Measurements from ENCODE around the gene MYH6.
"Not testable (repeated sequence)": the region's sequence is repeated elsewhere in the genome, so short reads cannot be mapped to it uniquely, and the experiment has no call there.

Gene MYH6

DNA sequence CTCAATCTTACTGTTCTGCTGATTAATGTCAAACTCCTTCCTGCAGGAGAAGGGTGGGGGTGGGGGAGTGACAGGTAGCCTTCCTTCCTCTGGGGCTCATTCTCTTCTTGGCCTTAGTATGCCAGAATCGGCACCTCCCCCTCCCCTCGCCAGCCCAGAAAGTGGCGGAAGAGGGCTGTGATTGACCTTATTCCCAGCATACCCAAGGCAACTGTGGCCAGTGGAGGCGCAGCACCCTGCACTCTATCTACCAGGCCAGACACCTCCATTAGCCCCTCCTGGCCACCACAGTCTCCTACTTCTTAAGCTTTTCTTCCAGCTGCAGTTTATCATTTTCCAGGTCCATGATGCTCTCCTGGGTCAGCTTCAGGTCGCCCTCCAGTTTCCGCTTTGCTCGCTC lies 15.5 kb downstream of the MYH6 start:
- DNase-seq, result no peak

DNA sequence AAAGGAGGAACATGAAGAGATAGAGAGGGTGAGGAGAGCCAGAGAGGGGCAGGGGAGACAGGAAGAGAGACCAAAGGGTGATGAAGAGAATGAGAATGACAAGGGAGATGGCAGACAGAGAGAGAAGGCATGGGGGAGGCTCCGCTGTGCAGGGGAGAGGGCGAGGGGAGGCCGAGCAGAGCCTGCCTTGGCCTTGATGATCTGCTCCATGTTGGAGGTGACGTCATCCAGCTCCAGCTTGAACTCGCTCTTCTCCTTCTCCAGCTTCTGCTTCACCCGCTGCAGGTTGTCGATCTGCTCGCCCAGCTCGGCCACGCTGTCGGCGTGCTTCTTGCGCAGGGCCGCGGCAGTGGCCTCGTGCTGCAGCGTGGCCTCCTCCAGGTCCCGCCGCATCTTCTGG lies 18.2 kb downstream of the MYH6 start:
- not testable (repeated sequence) for DNase-seq

DNA sequence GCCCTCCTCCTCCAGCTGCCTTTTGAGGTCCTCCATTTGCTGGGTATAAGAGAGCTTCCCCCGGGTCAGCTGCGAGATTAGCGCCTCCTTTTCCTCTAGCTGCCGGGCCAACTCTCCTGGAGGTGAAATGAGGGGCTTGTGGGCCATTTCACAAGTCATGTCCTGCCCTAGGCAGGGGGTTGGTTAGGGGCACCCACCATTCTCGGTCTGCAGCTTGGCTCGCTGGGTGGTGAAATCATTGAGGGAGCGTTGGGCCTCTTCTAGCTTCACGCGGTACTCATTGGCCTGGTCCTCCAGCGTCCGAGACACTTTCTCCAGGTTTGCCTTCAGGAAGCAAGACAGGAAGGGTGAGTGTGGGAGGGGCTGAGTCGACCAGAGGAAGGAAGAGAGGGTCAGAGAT lies 18.7 kb downstream of the MYH6 start:
- DNase-seq, result no peak

DNA sequence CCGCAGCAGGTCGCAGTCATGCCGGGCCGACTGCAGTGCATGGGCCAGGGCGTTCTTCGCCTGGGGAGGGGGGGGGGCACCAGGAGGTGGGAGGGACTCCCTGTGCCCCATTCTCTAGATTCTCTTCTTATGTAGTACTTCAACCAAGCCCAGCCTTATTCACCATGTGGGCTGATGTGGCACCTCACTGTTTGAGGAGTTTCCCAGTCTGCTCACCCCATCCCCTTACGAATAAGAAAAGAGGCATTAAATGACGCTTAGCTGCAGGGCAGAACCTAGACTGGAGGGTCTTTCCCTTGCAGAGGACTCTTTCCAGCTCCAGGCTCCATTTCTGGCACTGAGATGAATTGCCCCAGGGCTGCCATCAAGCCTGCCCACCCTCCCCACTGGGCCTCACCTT lies 19.1 kb downstream of the MYH6 start:
- no peak for DNase-seq

DNA sequence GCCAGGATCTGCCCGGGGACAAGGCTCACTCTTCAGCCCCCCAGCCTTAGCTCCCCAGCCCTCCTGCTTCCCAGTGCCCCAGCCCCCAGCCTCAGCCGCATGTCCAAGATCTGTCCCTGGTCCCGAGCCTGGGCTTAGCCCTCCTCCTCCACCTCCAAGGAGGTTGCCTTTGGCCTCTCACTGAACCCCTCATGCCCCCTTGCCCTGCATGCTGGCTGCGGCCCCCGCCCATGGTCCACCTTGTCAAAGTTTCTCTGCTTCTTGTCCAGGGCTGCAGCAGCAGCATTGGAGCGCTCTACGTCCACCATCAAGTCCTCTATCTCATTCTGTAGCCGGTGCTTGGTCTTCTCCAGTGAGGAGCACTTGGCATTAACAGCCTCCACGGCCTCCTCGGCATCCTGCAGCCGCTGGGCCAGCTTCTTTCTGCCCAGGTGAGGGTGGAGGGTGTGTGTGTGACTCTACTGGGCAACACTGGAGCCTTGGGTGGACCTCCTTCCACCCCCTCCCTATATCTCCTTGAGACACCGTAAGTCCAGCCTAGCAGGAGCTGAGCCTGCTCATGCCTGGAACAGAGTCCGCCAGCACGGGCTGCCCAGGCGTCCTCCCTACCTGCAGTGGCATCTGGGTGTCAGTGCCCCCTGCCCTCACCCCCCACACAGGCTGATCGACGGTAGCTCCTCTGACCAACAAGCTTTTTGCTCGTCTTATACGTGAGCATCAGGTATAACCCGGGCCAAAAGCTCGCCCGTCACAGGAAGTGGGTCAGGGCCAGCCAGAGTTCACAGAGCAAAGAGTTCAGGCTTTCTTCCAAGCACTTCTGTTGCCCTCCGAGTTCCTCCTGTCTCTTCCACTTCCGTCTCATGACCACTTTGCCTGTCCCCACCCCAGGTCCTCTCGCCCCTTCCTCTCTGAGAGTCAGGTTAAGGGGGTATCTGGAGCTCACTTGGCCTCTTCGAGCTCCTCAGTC lies 19.9 kb downstream of the MYH6 start:
- DNase-seq, result no peak

DNA sequence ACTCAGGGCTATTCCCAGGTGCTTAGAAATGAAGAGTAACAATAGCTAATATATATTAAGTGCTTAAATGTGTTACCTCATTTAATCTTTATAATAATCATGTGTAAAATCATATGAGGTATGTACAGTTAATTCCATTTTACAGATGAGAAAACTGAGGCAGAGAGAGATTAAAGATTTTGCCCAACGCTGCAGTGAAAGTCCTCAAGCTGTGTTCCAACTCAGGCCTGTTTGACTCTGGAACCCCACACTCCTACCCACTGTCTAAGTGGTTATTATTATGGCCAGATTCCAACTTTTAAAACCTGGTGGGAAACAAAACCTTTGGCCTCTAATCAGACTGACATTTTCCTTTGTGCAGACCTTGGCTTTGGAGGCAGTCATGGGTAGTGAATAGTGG lies 21.1 kb downstream of the MYH6 start:
- no peak for DNase-seq

DNA sequence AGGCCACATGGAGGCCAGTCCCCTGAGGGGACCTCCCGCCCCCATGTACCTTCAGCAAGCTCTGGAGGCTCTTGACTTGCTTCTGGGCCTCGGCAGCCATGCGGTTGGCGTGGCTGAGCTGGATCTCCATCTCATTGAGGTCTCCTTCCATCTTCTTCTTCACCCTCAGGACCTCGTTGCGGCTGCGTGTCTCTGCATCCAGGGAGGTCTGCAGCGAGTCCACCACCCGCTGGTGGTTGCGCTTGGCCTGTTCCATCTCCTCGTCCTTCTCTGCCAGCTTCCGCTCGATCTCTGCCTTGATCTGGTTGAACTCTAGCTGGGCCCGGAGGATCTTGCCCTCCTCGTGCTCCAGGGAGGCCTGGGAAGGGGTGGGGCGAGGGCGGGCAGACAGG lies 21.8 kb downstream of the MYH6 start:
- DNase-seq, result not testable (repeated sequence)

DNA sequence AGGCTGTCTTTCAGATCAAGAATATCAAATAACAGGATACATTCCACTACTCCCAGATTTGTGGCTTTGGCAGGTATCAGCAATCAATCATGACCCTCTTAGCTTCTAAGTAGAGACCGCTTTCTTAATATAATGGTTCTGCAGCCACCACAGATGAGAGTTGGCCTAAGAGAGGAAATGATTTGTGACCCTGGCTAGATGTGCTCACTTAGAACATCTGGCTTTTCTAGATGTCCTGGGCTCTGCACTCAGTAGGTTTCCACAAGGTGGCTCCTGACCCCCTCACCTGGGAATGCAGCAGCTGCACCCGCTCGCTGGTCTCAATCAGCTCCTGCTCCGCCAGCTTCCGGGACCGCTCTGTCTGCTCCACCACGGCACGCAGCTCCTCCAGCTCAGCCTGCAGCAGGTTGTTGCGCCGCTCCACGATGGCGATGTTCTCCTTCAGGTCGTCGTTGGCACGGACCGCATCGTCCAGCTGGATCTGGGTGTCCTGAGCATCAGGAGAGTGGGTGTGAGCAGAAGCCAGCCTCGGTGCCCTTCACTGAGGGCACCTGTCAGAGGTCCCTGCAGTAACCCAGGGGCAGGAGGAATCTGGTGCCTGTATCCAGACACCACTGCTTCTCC lies 22.3 kb downstream of the MYH6 start:
- DNase-seq, result no peak

DNA sequence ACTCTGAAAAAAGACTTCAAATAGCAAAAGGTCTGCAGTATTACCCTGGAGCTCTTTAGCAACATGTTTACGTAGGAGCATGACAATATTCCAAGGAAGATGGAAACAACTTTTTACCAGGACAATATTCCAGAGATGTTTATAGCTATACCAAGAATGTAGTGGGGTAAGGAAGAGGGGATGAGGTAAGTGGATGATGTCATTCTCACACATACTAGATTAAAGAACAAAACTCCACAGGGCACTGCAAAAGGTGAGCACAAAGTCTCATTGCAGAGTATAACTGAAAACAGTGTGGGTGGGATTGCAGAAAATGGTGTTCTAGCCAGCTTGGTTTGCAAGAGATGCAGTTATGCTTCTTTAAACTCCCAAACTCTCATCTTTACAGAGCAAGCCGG lies 22.8 kb downstream of the MYH6 start:
- DNase-seq, result no peak

DNA sequence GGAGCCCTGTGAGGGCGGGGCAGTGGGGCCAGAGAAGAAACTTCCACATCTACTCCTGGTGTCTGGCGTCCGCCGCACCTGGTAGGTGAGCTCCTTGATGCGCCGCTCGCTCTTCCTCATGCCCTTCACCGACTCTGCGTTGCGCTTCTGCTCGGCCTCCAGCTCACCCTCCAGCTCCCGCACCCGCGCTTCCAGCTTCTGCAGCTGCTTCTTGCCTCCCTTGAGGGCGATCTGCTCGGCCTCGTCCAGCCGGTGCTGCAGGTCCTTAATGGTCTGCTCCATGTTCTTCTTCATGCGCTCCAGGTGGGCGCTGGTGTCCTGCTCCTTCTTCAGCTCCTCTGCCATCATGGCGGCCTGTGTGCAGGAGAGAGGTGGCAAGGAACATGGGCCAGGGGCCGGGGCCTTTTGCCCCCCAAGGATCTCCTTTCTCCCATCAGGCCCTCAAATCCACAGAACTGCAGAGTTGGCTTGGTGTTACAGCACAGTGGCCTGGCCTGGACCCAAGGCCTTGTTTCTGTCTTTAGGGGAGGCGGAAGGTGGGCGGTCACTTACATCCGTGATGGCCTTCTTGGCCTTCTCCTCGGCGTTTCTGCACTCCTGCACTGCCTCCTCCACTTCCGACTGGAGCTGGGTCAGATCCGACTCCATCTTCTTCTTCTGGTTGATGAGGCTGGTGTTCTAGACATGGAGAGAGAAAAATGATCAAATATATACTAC lies 23.6 kb downstream of the MYH6 start:
- DNase-seq, result no peak

DNA sequence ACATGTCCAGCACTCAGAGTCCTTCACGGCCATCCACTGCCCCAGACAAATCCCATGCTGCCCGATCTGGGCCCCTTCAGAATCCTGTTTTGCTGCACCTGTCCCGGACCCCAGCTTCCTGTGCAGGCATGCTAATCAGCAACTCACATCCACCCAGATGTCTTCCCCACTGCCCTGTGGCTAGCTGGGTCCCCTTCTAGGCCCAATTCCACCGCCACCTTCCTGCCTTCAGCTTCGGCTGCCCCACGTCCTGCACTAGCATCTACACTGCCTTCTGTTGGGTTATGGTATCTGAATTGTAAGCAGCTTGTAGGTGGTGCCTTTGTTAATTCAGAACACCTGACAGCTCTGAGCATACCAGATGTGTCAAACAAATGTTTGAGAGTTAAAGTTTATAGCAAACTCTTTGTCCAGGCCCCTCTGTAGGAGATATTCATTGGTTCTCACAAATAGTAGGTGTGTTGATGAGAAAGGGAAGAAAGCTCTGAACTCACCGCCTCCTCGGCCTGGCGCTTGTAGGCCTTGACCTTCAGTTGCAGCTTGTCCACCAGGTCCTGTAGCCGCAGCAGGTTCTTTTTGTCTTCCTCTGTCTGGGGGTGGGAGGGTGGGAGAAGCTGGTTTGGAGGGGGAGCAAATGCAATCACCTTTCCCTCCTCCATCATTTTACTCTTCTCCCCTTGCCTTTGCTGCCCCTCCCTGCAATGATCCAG lies 25.2 kb downstream of the MYH6 start:
- DNase-seq, result no peak

DNA sequence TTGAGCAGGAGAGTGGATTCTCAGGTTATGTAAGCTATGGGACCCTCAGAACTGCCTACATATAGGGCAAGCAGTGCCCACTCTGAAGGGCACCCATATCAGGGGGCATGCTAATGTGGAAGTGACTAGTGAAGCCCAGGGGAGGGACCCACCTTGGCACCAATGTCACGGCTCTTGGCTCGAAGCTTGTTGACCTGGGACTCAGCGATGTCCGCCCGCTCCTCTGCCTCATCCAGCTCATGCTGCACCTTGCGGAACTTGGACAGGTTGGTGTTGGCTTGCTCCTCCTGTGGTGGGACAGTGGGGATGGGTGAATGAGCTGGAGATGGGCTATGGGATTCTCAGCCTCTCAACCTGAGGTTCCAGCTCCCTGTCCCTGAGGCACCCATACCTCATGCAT lies 25.8 kb downstream of the MYH6 start:
- no peak for DNase-seq

DNA sequence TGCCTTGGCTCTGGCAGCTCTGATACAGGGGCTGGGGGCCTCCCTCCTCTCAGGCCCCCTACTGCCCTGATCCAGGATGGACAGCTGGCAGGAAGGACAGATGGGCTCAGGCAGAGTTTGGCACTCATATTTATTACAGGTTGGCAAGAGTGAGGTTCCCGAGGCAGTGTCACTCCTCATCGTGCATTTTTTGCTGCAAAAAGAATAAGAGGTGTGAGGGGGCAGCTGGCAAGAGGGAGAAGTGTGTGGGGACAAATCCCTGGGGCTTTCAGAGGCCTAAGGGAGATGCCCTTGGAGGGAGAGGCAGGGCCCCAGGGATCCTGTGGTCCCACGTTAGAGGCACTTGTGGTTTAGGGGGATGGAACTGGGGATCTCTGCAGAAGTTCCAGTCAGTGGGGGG lies 26.2 kb downstream of the MYH6 start:
- DNase-seq, result peak in 1 of 2 donors; percentile 80

DNA sequence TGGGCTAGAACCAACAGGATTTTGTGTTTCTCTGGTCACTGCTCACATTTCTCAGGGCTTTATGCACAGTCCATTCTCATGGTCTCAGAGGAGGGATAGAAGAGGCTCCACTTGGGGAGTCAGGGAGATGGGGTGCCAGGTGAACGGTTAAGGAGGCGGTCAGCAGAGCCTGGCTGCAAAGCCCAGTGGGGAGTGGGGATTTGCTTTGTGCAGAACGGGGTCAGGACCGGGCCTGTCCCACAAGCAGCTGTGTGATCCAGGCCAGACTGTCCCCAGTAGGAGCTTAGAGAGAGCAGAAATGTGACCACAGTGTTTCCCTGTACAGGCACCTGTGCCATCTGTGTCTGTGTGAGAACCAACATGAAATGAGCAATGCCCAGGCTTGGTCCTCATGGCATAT lies 27.1 kb downstream of the MYH6 start:
- no peak for DNase-seq

DNA sequence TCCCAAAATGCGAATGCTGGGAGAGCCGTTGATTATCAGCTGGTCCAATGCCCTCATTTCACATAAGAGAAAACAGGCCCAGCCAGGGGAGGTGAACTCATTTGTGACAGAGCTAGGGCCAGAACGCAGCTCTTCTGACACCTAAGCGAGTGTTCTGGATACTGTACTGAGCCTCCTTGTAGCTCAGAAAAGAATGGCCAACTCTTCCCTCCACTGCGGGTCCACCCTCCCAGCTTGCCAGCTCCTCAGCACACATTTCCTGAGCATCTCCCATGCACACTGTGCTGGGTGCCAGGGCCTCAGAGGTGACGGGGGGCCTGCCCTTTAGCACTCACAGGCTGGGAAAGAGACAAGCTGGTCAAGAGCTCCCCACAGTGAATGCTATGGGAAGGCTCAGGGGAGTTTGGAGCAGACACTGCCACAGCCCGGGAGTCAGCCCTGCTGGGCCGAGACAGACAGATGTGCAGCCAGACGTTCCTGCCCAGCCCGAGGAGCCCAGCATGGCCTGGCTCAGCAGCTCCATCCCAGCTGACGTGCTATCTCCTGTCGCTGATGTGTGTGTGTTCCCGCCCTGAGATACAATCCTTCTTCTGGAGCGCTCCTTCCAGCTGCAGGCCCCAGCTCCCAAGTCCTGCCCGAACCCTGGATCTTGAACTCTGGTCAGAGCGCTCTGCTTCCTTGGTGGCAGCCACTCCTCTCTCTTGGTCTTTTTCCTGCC lies 27.7 kb downstream of the MYH6 start:
- peak in 1 of 2 donors; percentile 20 for DNase-seq

DNA sequence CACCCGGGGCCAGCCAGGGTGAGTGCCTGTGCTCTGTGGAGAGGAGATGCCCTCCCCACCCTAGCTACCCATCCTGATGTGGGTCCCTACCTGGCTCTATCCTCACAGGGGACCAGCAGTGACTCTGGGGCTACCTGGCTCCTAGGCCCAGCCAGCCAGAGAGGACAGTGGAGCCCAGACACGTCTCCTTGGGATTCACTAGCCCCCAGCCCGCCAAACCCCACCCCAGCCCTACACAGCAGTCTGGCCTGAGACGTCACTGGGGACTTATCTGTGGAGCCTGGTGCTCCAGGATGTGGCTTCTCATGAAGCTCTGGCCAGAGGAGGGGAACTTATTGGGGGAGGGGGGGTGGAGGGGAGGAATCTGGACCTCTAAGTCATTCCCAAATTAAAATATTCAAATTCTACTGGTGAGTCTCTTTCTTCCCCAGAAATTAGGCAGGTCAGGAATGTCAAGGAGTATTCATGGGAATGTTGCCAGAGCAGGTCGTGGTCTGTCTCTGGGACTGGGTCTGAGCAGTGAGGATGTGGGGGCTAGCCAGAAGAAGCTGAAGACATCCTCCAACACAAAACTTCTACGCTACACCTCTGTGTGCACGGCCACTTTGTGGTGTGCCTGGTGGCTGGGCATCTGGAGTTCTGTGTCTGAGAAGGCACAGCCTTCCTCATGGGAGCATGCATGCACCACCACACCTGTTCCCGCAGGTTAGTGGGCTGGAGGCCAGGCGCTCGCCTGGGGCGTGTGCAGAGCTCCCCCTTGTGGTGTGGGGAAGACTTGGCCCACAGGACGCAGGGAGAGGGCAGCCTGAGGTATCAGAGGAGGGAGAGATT lies 28.5 kb downstream of the MYH6 start:
- DNase-seq, result peak in 1 of 2 donors; percentile 42

DNA sequence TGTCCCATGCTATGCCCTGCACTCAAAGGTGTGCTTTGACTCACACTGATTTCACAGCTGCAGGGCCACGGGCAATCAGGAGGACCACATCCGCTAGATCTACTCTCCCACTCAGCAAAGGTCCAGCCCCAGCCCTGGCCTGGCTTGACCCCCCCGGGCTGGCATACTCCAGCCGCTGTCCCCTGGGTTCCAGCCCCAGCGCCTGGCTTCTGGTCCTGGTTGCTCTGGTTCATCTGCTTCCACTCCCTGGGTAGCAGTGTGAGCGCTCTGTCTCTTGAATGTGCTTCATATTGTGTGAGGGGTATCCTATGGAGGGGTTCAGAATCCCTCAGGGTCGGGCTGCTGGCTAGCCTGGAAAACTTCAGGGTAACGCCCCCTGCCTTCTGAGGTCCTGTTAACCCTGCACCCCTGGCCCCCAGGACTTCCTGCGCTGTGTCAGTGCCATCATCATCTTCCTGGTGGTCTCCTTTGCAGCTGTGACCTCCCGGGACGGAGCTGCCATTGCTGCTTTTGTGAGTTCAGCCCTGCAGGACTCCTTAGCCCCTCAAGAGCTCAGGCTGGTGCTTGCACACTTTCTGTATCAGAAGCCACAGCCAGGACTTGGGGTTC lies 29.4 kb downstream of the MYH6 start:
- no peak for DNase-seq

DNA sequence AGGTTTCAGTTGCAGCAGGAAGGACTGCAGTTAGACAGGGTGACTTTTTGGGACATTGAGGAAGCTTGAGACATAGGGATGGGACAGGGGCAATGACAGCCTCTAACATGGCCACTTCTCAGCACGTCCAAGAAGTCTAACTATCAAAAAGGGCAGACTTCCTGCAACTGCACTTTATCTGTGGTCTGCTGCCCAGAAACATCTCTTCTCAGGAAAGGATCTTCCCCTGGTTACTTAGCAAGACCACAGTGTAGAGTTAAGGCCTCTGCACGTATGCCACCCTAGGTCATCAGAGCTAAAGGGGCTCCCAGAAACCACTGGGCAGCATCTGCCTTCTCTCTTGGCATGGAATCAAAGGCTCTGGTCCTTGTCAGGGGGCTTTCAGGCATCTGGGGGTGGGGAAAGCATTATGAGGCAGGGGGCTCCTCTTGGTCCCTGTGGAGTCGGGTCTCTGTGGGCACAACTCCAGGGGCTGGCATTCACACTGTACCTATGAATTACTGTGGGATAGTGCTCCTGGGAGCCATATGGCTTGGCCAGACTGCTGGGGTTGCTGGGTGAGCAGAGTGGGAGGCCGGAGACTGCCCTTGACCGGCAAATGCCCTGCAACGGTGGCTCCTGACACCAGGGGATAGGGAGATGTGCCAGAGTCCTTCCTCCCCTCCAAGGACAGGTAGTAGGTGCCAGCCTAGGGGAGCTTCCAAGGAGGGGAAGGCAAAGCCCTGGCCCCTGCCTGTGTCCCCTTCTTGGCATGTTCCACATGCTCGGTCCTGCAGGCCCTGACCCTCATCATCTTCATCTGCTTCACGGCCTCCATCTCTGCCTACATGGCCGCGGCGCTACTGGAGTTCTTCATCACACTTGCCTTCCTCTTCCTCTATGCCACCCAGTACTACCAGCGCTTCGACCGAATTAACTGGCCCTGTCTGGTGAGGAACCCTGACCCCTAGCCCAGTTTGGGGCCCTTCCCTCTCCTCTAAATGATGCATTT lies 30.2 kb downstream of the MYH6 start:
- no peak for DNase-seq

DNA sequence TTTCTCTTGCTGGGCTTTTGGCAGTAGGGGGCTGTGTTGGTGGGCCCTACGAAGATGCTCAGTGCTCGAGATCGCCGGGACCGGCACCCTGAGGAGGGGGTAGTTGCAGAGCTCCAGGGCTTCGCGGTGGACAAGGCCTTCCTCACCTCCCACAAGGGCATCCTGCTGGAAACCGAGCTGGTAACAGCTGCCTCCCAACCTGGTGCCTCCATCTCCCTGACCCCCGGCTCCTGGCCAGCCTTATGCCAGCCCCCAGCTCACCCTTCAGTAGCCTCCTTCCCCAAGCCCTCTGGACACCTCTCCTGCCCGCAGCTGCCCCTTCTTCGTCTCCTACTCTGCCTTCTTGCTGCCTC lies 30.9 kb downstream of the MYH6 start:
- no peak for DNase-seq

Measured in hippocampal formation (tissue), 2 donors.